Duodenal mucosa (tissue), 2 donors: ENCODE data around the gene PTPRM.
"Not testable (repeated sequence)": the region's sequence is repeated elsewhere in the genome, so short reads cannot be mapped to it uniquely, and the experiment has no call there.

Experiments used
- H3K27ac ChIP-seq: one replicate; pipeline ENCODE4 v1.7.0; 2013; ENCODE audit warnings: low read depth, low read length
- H3K27me3 ChIP-seq, 2 donors: one replicate each; pipeline ENCODE4 v1.7.0; 2013; ENCODE audit warnings: low read length in 2 of 2, control low read depth in 1 of 2; ENCODE audit not compliant: insufficient read depth in 2 of 2, control insufficient read depth in 1 of 2
- H3K36me3 ChIP-seq, 2 donors: one replicate each; pipeline ENCODE4 v1.7.0; 2013; ENCODE audit warnings: low read length in 2 of 2, control low read depth in 1 of 2; ENCODE audit not compliant: insufficient read depth in 2 of 2, control insufficient read depth in 1 of 2
- H3K4me1 ChIP-seq, 2 donors: one replicate each; pipeline ENCODE4 v1.7.0; 2013; ENCODE audit warnings: low read length in 2 of 2, control low read depth in 1 of 2; ENCODE audit not compliant: insufficient read depth in 2 of 2, control insufficient read depth in 1 of 2
- H3K4me3 ChIP-seq, 2 donors: one replicate each; pipeline ENCODE4 v1.7.0; 2013; ENCODE audit warnings: low read length in 2 of 2, low read depth in 1 of 2
- H3K9ac ChIP-seq, 2 donors: one replicate each; pipeline ENCODE4 v1.7.0; 2013; ENCODE audit warnings: low read length in 2 of 2, low read depth in 1 of 2
- H3K9me3 ChIP-seq, 2 donors: one replicate each; pipeline ENCODE4 v1.7.0; 2013; ENCODE audit warnings: low read length in 2 of 2, control low read depth in 1 of 2; ENCODE audit not compliant: control insufficient read depth in 1 of 2

The PTPRM gene

DNA sequence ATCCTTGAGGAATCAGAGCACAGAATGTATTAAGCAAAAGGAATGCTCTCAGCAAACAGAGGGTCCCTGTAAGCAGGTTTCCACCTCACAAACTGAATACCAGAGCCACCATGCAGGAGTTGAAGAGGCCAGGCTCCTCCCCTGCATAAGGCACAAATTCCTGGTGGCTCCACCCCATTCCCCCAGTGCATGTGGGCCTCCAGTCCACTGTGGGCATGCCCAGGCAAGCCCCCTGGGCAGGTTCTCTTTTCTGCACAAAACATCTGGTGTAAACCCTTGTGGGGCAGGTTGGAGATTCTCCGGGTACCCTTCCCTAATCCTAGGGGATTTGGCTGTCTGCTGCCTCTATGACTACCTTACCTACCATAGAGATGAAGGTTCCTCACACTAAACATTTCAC, 166.5 kb downstream of the PTPRM start:
- peaks cover 6 to 7% of the 10 kb centered on the region in 2 donors for H3K4me1 ChIP-seq
- H3K36me3 ChIP-seq, result no peaks in the 10 kb centered on the region
- no peak overlapping the region for H3K9ac ChIP-seq
- H3K27me3 ChIP-seq, result no peaks in the 10 kb centered on the region
- no peaks in the 10 kb centered on the region for H3K9me3 ChIP-seq
- H3K27ac ChIP-seq, result no peak overlapping the region
- no peak overlapping the region for H3K4me3 ChIP-seq

DNA sequence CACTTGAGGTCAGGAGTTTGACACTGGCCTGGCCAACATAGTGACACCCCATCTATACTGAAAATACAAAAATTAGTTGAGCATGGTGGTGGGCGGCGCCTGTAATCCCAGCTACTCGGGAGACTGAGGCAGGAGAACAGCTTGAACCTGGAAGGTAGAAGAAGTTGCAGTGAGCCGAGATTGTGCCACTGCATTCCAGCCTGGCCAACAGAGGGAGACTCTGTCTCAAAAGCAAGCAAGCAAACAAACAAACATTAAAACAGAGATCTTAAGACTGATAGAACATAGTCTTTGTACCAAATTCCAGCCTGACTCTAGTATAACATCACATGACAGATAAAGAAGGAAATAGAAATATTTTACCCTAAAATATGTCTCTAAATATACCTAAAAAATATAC, 168.1 kb downstream of the PTPRM start:
- peaks cover 6 to 7% of the 10 kb centered on the region in 2 donors for H3K4me1 ChIP-seq
- no peaks in the 10 kb centered on the region for H3K27me3 ChIP-seq
- no peaks in the 10 kb centered on the region for H3K36me3 ChIP-seq
- no peak overlapping the region for H3K27ac ChIP-seq
- H3K9me3 ChIP-seq, result no peaks in the 10 kb centered on the region
- no peak overlapping the region for H3K9ac ChIP-seq
- H3K4me3 ChIP-seq, result no peak overlapping the region

DNA sequence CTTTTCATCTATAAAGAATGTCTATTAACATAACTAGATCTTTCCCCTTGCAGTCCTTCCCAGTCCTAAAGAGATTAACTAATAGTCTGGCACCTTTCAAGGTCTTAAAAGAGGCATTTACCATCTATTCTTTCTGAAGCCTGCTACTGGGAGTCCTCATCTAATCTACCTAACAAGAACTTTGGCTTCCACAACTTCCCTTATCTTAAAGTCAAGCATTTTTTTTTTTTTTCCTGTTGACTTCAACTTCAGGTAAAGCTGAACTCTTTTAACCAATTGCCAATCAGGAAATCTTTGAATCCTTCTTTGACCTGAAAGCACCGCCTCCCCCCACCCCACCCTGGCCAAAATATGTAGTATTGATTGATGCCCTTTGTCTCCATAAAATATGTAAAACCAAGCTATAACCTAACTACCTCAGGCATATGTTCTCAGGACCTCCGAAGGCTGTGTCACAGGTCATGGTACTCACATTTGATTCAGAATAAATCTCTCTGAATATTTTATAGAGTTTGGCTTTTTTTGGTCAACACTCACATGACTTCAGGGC, 168.6 kb downstream of the PTPRM start:
- H3K9ac ChIP-seq, result no peak overlapping the region
- no peak overlapping the region for H3K4me3 ChIP-seq
- H3K27me3 ChIP-seq, result no peaks in the 10 kb centered on the region
- no peak overlapping the region for H3K27ac ChIP-seq
- H3K36me3 ChIP-seq, result no peaks in the 10 kb centered on the region
- no peaks in the 10 kb centered on the region for H3K9me3 ChIP-seq
- H3K4me1 ChIP-seq, result peaks cover 6 to 7% of the 10 kb centered on the region in 2 donors

DNA sequence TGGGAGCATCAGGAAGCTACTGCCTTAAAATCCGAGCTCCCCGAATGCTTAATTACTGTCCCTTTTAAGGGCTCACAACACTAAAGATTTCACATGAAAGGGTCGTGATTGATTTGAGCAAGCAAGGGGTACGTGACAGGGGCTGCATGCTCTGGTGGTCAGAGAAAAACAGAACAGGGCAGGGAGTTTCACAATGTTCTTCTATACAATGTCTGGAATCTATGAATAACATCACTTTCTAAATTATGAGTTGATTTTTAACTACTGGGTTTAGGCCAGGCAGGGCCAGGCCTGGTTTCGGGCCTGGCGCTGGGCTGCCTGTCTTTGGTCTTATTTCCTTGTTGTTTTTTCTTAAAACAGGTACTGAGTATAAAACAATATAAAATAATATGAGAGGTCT, 169.4 kb downstream of the PTPRM start:
- H3K4me3 ChIP-seq, H3K27ac ChIP-seq, H3K9ac ChIP-seq, H3K4me1 ChIP-seq, H3K36me3 ChIP-seq, H3K9me3 ChIP-seq, H3K27me3 ChIP-seq: not testable (repeated sequence)

DNA sequence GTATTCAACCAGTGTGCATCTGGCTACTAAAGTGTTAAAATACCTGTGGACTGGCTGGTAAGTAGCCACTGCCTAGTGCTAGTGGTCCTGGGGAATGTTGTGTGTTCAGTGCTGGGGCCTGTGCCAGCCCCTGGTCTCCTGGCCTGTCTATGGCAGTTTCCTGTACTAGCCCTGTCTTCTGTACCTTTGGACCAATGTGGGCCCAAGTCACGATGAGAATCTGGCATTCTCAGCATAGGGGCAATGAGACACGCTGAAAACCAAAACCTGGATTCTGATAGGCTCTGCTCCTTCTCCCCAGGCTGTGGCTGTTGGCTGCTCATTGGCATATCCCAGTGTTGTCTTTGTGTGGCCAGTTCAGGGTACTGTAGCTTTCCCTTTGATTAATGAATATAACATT, 170.4 kb downstream of the PTPRM start:
- Histone ChIP-seq H3K27me3 (no peaks in the 10 kb centered on the region), H3K27ac (no peak overlapping the region), H3K4me1 (peaks cover 6 to 7% of the 10 kb centered on the region in 2 donors), H3K4me3 (no peak overlapping the region), H3K9ac (no peak overlapping the region), H3K36me3 (no peaks in the 10 kb centered on the region), H3K9me3 (no peaks in the 10 kb centered on the region)

DNA sequence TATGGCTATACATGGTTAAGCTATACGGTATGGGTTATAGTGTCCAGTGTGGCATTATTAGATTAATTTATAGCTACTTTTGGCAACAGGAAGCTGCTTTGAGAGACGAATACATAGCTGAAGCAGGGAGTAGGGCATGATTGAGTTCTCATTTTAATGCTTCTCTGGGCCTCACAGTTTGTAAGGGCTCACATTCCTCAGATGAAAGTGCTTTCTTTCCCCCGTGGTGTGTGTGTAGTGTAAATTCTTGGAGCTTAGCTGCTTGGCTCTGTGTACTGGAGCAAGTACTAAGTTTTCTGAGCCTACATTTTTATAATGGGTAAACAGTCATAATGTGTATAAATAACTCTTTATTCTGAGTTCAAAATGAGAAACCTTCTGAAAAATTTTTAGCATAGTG, 173.7 kb downstream of the PTPRM start:
- H3K36me3 ChIP-seq, result no peaks in the 10 kb centered on the region
- no peak overlapping the region for H3K27ac ChIP-seq
- H3K9me3 ChIP-seq, result peaks cover 0 to 3% of the 10 kb centered on the region in 2 donors
- no peaks in the 10 kb centered on the region for H3K4me1 ChIP-seq
- no peak overlapping the region for H3K9ac ChIP-seq
- no peaks in the 10 kb centered on the region for H3K27me3 ChIP-seq
- H3K4me3 ChIP-seq, result no peak overlapping the region

DNA sequence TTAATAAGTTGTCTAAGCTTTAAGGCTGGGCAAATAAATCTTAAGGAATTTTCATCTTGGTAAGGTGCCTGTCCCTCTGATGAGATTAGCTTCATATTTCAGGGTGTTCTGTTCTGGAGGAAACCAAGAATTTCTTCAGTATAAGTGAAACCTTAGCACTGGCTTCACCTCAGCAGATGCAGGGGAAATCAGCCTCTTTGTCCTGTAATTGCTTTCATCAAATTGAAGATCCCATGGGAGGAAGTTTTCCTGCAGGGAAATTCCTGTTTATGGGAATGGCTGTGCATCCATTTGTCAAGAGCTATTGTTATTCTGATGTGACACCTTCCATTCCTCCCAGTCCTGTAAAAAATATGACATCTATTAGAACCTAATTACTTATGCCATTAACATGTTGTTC, 174.5 kb downstream of the PTPRM start:
- peaks cover 0 to 3% of the 10 kb centered on the region in 2 donors for H3K9me3 ChIP-seq
- H3K4me3 ChIP-seq, result no peak overlapping the region
- no peak overlapping the region for H3K27ac ChIP-seq
- H3K4me1 ChIP-seq, result no peaks in the 10 kb centered on the region
- H3K9ac ChIP-seq, result no peak overlapping the region
- H3K36me3 ChIP-seq, result no peaks in the 10 kb centered on the region
- no peaks in the 10 kb centered on the region for H3K27me3 ChIP-seq

DNA sequence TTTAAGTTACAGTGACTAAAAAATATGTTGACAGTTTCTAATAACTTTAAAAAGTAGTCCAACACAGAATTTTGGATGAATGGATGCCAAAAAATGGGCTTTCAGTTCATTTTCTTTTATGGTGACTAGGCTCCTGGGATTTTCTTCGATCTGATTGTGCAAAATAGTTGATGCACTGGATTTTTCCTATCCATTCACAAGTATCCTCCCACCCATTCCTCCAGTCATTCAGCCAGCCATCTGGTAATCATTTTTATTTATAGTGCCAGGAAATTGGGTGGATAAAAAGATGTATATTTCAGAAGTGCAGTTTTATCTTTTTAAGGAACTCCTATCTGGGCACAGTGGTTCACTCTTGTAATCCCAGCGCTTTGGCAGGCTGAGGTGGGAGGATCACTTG, 175.1 kb downstream of the PTPRM start:
- H3K4me3 ChIP-seq, result no peak overlapping the region

DNA sequence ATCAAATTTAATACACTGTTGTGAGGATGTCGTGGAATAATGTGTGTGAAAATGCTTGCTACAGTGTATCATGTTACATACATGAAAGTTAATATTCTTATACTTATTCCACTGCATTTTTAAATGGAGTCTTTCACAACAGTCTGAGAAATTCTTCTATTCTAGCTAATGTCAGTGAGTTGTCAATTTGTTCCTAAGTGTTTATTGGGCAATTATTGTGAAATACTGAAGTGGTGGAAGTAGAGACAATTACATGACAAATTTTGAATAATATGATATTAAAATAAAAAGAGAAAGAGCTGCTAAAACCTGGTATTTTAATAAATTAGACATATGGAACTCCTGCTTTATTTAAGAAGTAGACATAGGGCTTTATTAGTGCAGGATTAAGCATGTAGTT, 176.1 kb downstream of the PTPRM start:
- no peak overlapping the region for H3K4me3 ChIP-seq
- no peak overlapping the region for H3K9ac ChIP-seq
- peaks cover 0 to 3% of the 10 kb centered on the region in 2 donors for H3K4me1 ChIP-seq
- peaks cover 0 to 3% of the 10 kb centered on the region in 2 donors for H3K9me3 ChIP-seq
- H3K27me3 ChIP-seq, result no peaks in the 10 kb centered on the region
- no peak overlapping the region for H3K27ac ChIP-seq
- no peaks in the 10 kb centered on the region for H3K36me3 ChIP-seq

More for the DNA sequence above, 175.1 kb downstream of the PTPRM start:
- Histone ChIP-seq H3K9ac (no peak overlapping the region), H3K36me3 (no peaks in the 10 kb centered on the region), H3K4me1 (no peaks in the 10 kb centered on the region), H3K27ac (no peak overlapping the region), H3K9me3 (peaks cover 0 to 3% of the 10 kb centered on the region in 2 donors), H3K27me3 (no peaks in the 10 kb centered on the region)

DNA sequence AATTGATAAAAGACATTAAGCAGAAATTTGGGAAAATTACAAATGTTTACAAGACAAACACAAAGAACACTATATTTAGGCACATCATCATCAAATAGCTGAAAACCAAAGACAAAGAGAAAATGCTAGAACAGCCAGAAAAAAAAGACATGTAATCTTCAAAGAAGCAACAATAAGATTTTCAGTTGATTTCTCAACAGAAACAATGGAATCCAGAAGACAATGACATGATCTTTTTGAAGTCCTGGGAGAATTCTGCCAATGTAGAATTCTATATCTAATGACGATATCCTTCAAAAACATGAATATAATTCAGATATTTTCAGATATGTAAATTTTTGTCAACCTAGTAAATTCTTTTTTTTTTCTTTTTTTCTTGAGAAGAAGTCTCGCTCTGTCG, 179.0 kb downstream of the PTPRM start:
- Histone ChIP-seq H3K4me1 (peaks cover 0 to 8% of the 10 kb centered on the region in 2 donors), H3K4me3 (no peak overlapping the region), H3K9me3 (peaks cover 0 to 3% of the 10 kb centered on the region in 2 donors), H3K27ac (no peak overlapping the region), H3K9ac (no peak overlapping the region), H3K36me3 (no peaks in the 10 kb centered on the region), H3K27me3 (no peaks in the 10 kb centered on the region)
